ENCODE results near the gene ATP8B1.

DNA sequence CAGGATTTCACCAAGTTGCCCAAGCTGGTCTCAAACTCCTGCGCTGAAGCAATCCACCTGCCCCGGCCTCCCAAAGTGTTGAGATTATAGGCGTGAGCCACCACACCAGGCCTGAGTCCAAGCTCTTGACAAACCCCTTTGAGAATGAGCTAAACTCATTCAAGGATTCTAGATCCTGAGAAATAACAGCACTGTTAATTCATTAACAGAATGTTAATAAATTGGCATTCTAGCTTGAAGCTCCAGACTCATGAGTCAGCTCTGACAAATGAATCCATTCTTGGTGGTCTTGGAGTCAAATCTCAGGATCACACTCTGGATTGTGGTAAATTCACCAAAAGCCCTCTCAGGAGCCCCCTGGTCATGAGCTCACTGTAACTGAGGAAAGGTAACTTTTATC lies 183.2 kb downstream of the ATP8B1 start:
- TF ChIP-seq GABPA (IDR thresholded peaks at IDR 0.05 in 1 of 2, conservative IDR thresholded peaks at IDR 0.05 in 1 of 2) (no peak), RXRA (IDR thresholded peaks at IDR 0.05) (no peak), TAF1 (conservative IDR thresholded peaks at IDR 0.05) (no peak), FOXA1 (IDR thresholded peaks at IDR 0.05) (no peak), HNF4G (IDR thresholded peaks at IDR 0.05) (no peak), SP1 (IDR thresholded peaks at IDR 0.05) (no peak)
- TF ChIP-seq, protein P1, sequence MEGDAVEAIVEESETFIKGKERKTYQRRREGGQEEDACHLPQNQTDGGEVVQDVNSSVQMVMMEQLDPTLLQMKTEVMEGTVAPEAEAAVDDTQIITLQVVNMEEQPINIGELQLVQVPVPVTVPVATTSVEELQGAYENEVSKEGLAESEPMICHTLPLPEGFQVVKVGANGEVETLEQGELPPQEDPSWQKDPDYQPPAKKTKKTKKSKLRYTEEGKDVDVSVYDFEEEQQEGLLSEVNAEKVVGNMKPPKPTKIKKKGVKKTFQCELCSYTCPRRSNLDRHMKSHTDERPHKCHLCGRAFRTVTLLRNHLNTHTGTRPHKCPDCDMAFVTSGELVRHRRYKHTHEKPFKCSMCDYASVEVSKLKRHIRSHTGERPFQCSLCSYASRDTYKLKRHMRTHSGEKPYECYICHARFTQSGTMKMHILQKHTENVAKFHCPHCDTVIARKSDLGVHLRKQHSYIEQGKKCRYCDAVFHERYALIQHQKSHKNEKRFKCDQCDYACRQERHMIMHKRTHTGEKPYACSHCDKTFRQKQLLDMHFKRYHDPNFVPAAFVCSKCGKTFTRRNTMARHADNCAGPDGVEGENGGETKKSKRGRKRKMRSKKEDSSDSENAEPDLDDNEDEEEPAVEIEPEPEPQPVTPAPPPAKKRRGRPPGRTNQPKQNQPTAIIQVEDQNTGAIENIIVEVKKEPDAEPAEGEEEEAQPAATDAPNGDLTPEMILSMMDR (IDR thresholded peaks at IDR 0.05; ENCODE audit: low read depth, low read length, missing input control) = no peak
- TF ChIP-seq, protein P2, sequence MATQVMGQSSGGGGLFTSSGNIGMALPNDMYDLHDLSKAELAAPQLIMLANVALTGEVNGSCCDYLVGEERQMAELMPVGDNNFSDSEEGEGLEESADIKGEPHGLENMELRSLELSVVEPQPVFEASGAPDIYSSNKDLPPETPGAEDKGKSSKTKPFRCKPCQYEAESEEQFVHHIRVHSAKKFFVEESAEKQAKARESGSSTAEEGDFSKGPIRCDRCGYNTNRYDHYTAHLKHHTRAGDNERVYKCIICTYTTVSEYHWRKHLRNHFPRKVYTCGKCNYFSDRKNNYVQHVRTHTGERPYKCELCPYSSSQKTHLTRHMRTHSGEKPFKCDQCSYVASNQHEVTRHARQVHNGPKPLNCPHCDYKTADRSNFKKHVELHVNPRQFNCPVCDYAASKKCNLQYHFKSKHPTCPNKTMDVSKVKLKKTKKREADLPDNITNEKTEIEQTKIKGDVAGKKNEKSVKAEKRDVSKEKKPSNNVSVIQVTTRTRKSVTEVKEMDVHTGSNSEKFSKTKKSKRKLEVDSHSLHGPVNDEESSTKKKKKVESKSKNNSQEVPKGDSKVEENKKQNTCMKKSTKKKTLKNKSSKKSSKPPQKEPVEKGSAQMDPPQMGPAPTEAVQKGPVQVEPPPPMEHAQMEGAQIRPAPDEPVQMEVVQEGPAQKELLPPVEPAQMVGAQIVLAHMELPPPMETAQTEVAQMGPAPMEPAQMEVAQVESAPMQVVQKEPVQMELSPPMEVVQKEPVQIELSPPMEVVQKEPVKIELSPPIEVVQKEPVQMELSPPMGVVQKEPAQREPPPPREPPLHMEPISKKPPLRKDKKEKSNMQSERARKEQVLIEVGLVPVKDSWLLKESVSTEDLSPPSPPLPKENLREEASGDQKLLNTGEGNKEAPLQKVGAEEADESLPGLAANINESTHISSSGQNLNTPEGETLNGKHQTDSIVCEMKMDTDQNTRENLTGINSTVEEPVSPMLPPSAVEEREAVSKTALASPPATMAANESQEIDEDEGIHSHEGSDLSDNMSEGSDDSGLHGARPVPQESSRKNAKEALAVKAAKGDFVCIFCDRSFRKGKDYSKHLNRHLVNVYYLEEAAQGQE (IDR thresholded peaks at IDR 0.05) = no peak

All from liver (tissue), 3 donors.